SK-N-MC (cell line): Measurements from ENCODE around the gene TTN.
"Not testable (repeated sequence)": the region's sequence is repeated elsewhere in the genome, so short reads cannot be mapped to it uniquely, and the experiment has no call there.

Experiments used
- EZH2 ChIP-seq: fragments of 200-600 bp; sonication (generic); IDR thresholded peaks from one replicate; pipeline ENCODE4 v1.6.1; 2017; ENCODE audit warnings: antibody characterized with exemption
- FOXP2 ChIP-seq: optimal IDR thresholded peaks from 2 replicates; pipeline ENCODE3; 2011; ENCODE audit warnings: mild to moderate bottlenecking, moderate library complexity; ENCODE audit not compliant: insufficient read depth; ENCODE audit errors: extremely low read length, control extremely low read depth
- POLR2AphosphoS5 ChIP-seq: IDR thresholded peaks from 2 replicates; pipeline ENCODE4 v1.6.1; 2012; ENCODE audit warnings: mild to moderate bottlenecking, low read depth, low read length, borderline replicate concordance

DNA sequence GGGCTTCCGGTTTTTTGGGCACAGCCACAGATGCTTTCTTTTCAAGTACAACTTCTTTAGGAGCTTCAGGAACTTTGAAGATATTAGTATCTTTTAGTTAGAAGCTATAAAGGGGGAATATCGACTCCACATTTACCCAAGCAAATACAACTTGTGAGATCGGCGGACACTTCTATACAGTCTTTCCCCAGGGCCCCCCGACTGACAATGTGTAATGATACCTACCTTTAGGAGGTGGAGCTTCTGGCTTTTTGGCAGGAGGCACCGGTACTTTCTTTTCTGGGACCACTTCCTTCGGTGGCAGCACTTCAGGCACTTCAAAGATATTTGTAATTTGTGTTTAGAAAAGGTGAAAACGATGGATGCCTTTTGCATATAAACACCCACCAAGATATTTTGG, 148.7 kb downstream of the TTN start:
- TF ChIP-seq POLR2AphosphoS5, EZH2, FOXP2: not testable (repeated sequence)
